ENCODE data around the gene NHERF1. TPM values are rescaled to one million over a fixed set of nuclear protein-coding genes. Genes with fewer than 3 reads are reported as not detected.

Gene NHERF1
- total and polyA plus RNA-seq, 4 donors, result 18.3 to 58.2 (median 28.1) TPM

- H3K27ac ChIP-seq (ENCODE audit: low read depth in 1 of 2, low read length in 1 of 2), result no peak overlapping the region
- H3K36me3 ChIP-seq (ENCODE audit: control insufficient read depth in 4 of 4, insufficient read depth in 4 of 4, low read length in 4 of 4), result peaks cover 0 to 13% (median 0%) of the 10 kb centered on the region in 4 donors
- no peak overlapping the region for H3K4me3 ChIP-seq
- peaks cover 0 to 2% (median 0%) of the 10 kb centered on the region in 4 donors for H3K9me3 ChIP-seq (ENCODE audit: control insufficient read depth in 4 of 4, insufficient read depth in 3 of 4, low read length in 3 of 4)
- peaks cover 0 to 8% (median 4%) of the 10 kb centered on the region in 5 donors for H3K4me1 ChIP-seq (ENCODE audit: control insufficient read depth in 5 of 5, insufficient read depth in 5 of 5, low read length in 5 of 5)
- ATAC-seq (ENCODE audit: insufficient read depth, low FRiP score) (no peak), DNase-seq (no peak)
- H3K27me3 ChIP-seq (ENCODE audit: control insufficient read depth in 3 of 3, insufficient read depth in 3 of 3, low read length in 2 of 3), result no peaks in the 10 kb centered on the region
- TF ChIP-seq CTCF (IDR thresholded peaks at IDR 0.05; ENCODE audit: control extremely low read depth, extremely low read depth), result no peak
- no peak overlapping the region for H3K9ac ChIP-seq (ENCODE audit: insufficient read depth in 1 of 2, low read length in 2 of 2)
- WGBS, 2 donors, result 80 to 83% methylated on average over 5 of the region's 5 CpGs
These were observed 66.0 kb downstream of the NHERF1 start for GRCh38 chr17:74814453-74814852.

GRCh38 chr17:74815067-74815466 is 66.6 kb downstream of the NHERF1 start:
- no peak for DNase-seq
- Histone ChIP-seq H3K4me3 (no peak overlapping the region), H3K27ac (ENCODE audit: low read depth in 1 of 2, low read length in 1 of 2) (no peak overlapping the region), H3K9ac (ENCODE audit: insufficient read depth in 1 of 2, low read length in 2 of 2) (no peak overlapping the region), H3K27me3 (ENCODE audit: control insufficient read depth in 3 of 3, insufficient read depth in 3 of 3, low read length in 2 of 3) (no peaks in the 10 kb centered on the region), H3K4me1 (ENCODE audit: control insufficient read depth in 5 of 5, insufficient read depth in 5 of 5, low read length in 5 of 5) (peaks cover 0 to 8% (median 4%) of the 10 kb centered on the region in 5 donors), H3K9me3 (ENCODE audit: control insufficient read depth in 4 of 4, insufficient read depth in 3 of 4, low read length in 3 of 4) (peaks cover 0 to 2% (median 0%) of the 10 kb centered on the region in 4 donors), H3K36me3 (ENCODE audit: control insufficient read depth in 4 of 4, insufficient read depth in 4 of 4, low read length in 4 of 4) (peaks cover 0 to 19% (median 0%) of the 10 kb centered on the region in 4 donors)
- WGBS, 2 donors, result 96 to 97% methylated on average over 7 of the region's 7 CpGs
- no peak for TF ChIP-seq CTCF (IDR thresholded peaks at IDR 0.05; ENCODE audit: control extremely low read depth, extremely low read depth)
- ATAC-seq (ENCODE audit: insufficient read depth, low FRiP score), result no peak

GRCh38 chr17:74815550-74816370 is 67.3 kb downstream of the NHERF1 start:
- Histone ChIP-seq H3K36me3 (ENCODE audit: control insufficient read depth in 4 of 4, insufficient read depth in 4 of 4, low read length in 4 of 4) (peaks cover 0 to 19% (median 0%) of the 10 kb centered on the region in 4 donors), H3K4me1 (ENCODE audit: control insufficient read depth in 5 of 5, insufficient read depth in 5 of 5, low read length in 5 of 5) (peaks cover 0 to 8% (median 4%) of the 10 kb centered on the region in 5 donors), H3K9me3 (ENCODE audit: control insufficient read depth in 4 of 4, insufficient read depth in 3 of 4, low read length in 3 of 4) (peaks cover 0 to 2% (median 0%) of the 10 kb centered on the region in 4 donors), H3K27me3 (ENCODE audit: control insufficient read depth in 3 of 3, insufficient read depth in 3 of 3, low read length in 2 of 3) (no peaks in the 10 kb centered on the region), H3K27ac (ENCODE audit: low read depth in 1 of 2, low read length in 1 of 2) (no peak overlapping the region), H3K9ac (ENCODE audit: insufficient read depth in 1 of 2, low read length in 2 of 2) (no peak overlapping the region), H3K4me3 (no peak overlapping the region)
- no peak for TF ChIP-seq CTCF (IDR thresholded peaks at IDR 0.05; ENCODE audit: control extremely low read depth, extremely low read depth)
- ATAC-seq (ENCODE audit: insufficient read depth, low FRiP score), result no peak
- WGBS, 2 donors, result 64 to 66% methylated on average over 15 of the region's 15 CpGs
- no peak for DNase-seq

Data from lung (tissue), 12 donors.